GM23338 (cell line): ENCODE data around the gene DLG5. TPM values are rescaled to one million over a fixed set of nuclear protein-coding genes. Genes with fewer than 3 reads are reported as not detected.

ENCODE experiments used
- ATAC-seq: fragments of 200-7000 bp; cut with Tn5 transposase; 3 replicates; pipeline ENCODE4 v1.9.1; 2020
- DNase-seq: peaks from one replicate; pipeline ENCODE4 v3.0.0-alpha.2; 2015; ENCODE audit warnings: low spot score
- H2AFZ ChIP-seq: fragments of 200-600 bp; sonication (generic); 2 replicates; pipeline ENCODE4 v1.8.0; 2016; ENCODE audit warnings: antibody characterized with exemption, mild to moderate bottlenecking, moderate library complexity
- H3F3A ChIP-seq: fragments of 200-600 bp; sonication (generic); replicated peaks from 2 replicates; pipeline ENCODE4 v1.8.0; 2017; ENCODE audit warnings: antibody characterized with exemption, mixed run types, low read depth
- H3K27ac ChIP-seq: fragments of 200-600 bp; sonication (generic); 2 replicates; pipeline ENCODE4 v1.6.1; 2016; ENCODE audit warnings: low read depth
- H3K27me3 ChIP-seq: fragments of 200-600 bp; sonication (generic); 2 replicates; pipeline ENCODE4 v1.8.0; 2016; ENCODE audit warnings: mild to moderate bottlenecking, mixed run types, moderate library complexity; ENCODE audit not compliant: insufficient read depth
- H3K36me3 ChIP-seq: fragments of 200-600 bp; sonication (generic); 2 replicates; pipeline ENCODE4 v1.8.0; 2016; ENCODE audit warnings: mild to moderate bottlenecking; ENCODE audit not compliant: insufficient read depth
- H3K4me1 ChIP-seq: fragments of 200-600 bp; sonication (generic); 2 replicates; pipeline ENCODE4 v1.8.0; 2016; ENCODE audit warnings: mild to moderate bottlenecking, moderate library complexity; ENCODE audit not compliant: insufficient read depth
- H3K4me2 ChIP-seq: fragments of 200-600 bp; sonication (generic); 2 replicates; pipeline ENCODE4 v1.7.1; 2017; ENCODE audit warnings: mixed run types
- H3K4me3 ChIP-seq: fragments of 200-600 bp; sonication (generic); 2 replicates; pipeline ENCODE4 v1.6.1; 2016; ENCODE audit warnings: mixed run types
- H3K79me2 ChIP-seq: fragments of 200-600 bp; sonication (generic); replicated peaks from 2 replicates; pipeline ENCODE4 v1.8.0; 2017; ENCODE audit warnings: mild to moderate bottlenecking; ENCODE audit not compliant: insufficient read depth
- H3K9me2 ChIP-seq: fragments of 200-600 bp; sonication (generic); 2 replicates; pipeline ENCODE4 v1.8.0; 2017; ENCODE audit not compliant: insufficient read depth
- H4K20me1 ChIP-seq: fragments of 200-600 bp; sonication (generic); replicated peaks from 2 replicates; pipeline ENCODE4 v1.8.0; 2017; ENCODE audit warnings: mild to moderate bottlenecking; ENCODE audit not compliant: insufficient read depth
- H3K27ac Mint-ChIP-seq: 2 replicates; pipeline ENCODE4 v1.8.0; 2020; ENCODE audit warnings: inconsistent platforms, mild to moderate bottlenecking, moderate library complexity, mixed read lengths
- H3K27me3 Mint-ChIP-seq: 3 replicates; pipeline ENCODE4 v1.8.0; 2022; ENCODE audit warnings: low read depth, mild to moderate bottlenecking, moderate library complexity, mixed read lengths, inconsistent platforms; ENCODE audit not compliant: insufficient read depth, poor library complexity
- H3K36me3 Mint-ChIP-seq: 3 replicates; pipeline ENCODE4 v1.8.0; 2021; ENCODE audit warnings: low read depth, mild to moderate bottlenecking, inconsistent platforms, moderate library complexity, mixed read lengths
- H3K4me1 Mint-ChIP-seq: 3 replicates; pipeline ENCODE4 v1.8.0; 2020; ENCODE audit warnings: mild to moderate bottlenecking, inconsistent platforms, mixed read lengths
- H3K4me3 Mint-ChIP-seq: 3 replicates; pipeline ENCODE4 v1.8.0; 2021; ENCODE audit warnings: moderate library complexity, mild to moderate bottlenecking, inconsistent platforms, mixed read lengths
- H3K9me3 Mint-ChIP-seq: 3 replicates; pipeline ENCODE4 v1.8.0; 2020; ENCODE audit warnings: moderate library complexity, mild to moderate bottlenecking, inconsistent platforms, mixed read lengths
- CTCF ChIP-seq, 2 experiments: fragments of 200-600 bp in 1 of 2; sonication (generic) in 1 of 2; conservative IDR thresholded peaks; 2 replicates each; pipeline versions ENCODE4 v1.5.1 to v1.6.1; 2016 to 2017; ENCODE audit warnings: antibody characterized with exemption in 2 of 2, low read depth in 2 of 2, mild to moderate bottlenecking in 2 of 2, moderate library complexity in 1 of 2
- EZH2phosphoT487 ChIP-seq: fragments of 200-600 bp; sonication (generic); IDR thresholded peaks from one replicate; pipeline ENCODE4 v1.8.1; 2018; ENCODE audit warnings: antibody characterized with exemption; ENCODE audit not compliant: unreplicated experiment
- REST ChIP-seq: IDR thresholded peaks from one replicate; pipeline ENCODE4 v1.6.1; 2018; ENCODE audit warnings: antibody characterized with exemption; ENCODE audit not compliant: unreplicated experiment
- polyA plus RNA-seq: library from polyadenylated mRNA; unstranded; fragments of >200 nt; fragmentation: Nextera tagmentation; extraction: Ambion mirVana; gene quantifications from 2 replicates; pipeline ENCODE4 v1.2.1, GENCODE V29; 2016
- total RNA-seq: library from RNA; depleted of rRNA; stranded (reverse); fragments of >200 nt; shearing (Covaris generic); gene quantifications from 2 replicates; pipeline ENCODE4 v1.2.3, GENCODE V29; 2014

Gene DLG5
- total and polyA plus RNA-seq, 2 experiments from 2014 or later, result 7.4 to 66.6 TPM

GRCh38 chr10:77843264-77843663, 83.3 kb downstream of the DLG5 start:
- Histone ChIP-seq H3K4me3 (no peak overlapping the region), H3K27me3 (no peaks in the 10 kb centered on the region), H3K4me1 (peaks cover 3% of the 10 kb centered on the region; the same call in 1 of the 2 replicates), H3K79me2 (no peaks in the 10 kb centered on the region), H3K36me3 (no peaks in the 10 kb centered on the region; the same call in 1 of the 2 replicates), H3F3A (no peaks in the 10 kb centered on the region), H3K9me2 (no peaks in the 10 kb centered on the region), H2AFZ (no peak overlapping the region), H3K27ac (no peak overlapping the region), H3K4me2 (no peak overlapping the region), H4K20me1 (no peaks in the 10 kb centered on the region; the same call in 1 of the 2 replicates)
- H3K27me3 Mint-ChIP-seq, result peaks cover 14% of the 10 kb centered on the region
- H3K4me3 Mint-ChIP-seq, result no peak overlapping the region
- no peaks in the 10 kb centered on the region; the same call in 2 of the 3 replicates for H3K9me3 Mint-ChIP-seq
- TF ChIP-seq CTCF (conservative IDR thresholded peaks at IDR 0.05; ENCODE audit: low read depth in 2 of 2) (peak in 1 of 2 experiments; percentile 48; a peak in 2 of 4 replicates), REST (no peak)
- peaks cover 41% of the 10 kb centered on the region for H3K4me1 Mint-ChIP-seq
- H3K27ac Mint-ChIP-seq, result no peak overlapping the region
- ATAC-seq, result no peak
- no peak for DNase-seq
- H3K36me3 Mint-ChIP-seq, result peaks cover 53% of the 10 kb centered on the region

DNA sequence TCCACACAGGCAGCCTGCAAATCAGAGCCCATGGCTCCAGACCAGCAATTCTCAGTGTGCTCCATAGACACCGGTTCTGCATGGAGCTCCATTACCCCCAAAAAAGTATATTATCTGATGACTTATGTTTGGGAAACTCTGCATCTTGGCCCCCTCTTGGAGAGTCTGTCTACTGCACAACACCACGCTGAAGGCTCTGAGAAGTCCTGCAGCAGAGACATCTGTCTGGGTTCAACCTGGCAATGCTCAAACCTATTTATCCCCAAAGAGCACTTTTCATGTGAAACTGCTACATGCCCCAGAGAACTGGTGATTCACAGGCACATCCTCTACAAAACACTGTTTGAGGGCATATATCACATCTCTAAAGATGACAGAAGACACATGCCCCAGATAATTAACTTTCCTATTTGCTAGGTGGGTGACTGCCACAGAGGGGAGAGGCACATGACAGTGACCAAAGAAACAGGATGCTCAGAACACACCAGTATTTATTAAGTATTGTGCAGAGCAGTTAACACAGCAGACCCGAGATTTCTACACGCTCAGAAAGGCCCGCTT, 83.8 kb downstream of the DLG5 start:
- ATAC-seq (no peak), DNase-seq (no peak)
- Histone ChIP-seq H3K79me2 (no peaks in the 10 kb centered on the region), H3K4me3 (no peak overlapping the region), H3K27me3 (no peaks in the 10 kb centered on the region), H3K4me2 (no peak overlapping the region), H3K9me2 (no peaks in the 10 kb centered on the region), H4K20me1 (no peaks in the 10 kb centered on the region; the same call in 1 of the 2 replicates), H3F3A (no peaks in the 10 kb centered on the region), H3K4me1 (peaks cover 7% of the 10 kb centered on the region; the same call in 1 of the 2 replicates), H2AFZ (no peak overlapping the region), H3K36me3 (no peaks in the 10 kb centered on the region; the same call in 1 of the 2 replicates), H3K27ac (no peak overlapping the region)
- H3K9me3 Mint-ChIP-seq, result no peaks in the 10 kb centered on the region; the same call in 2 of the 3 replicates
- no peak overlapping the region for H3K4me3 Mint-ChIP-seq
- peaks cover 41% of the 10 kb centered on the region for H3K4me1 Mint-ChIP-seq
- H3K27me3 Mint-ChIP-seq, result peaks cover 14% of the 10 kb centered on the region
- no peak for TF ChIP-seq CTCF (conservative IDR thresholded peaks at IDR 0.05; ENCODE audit: low read depth in 2 of 2)
- peak; percentile 33 for TF ChIP-seq EZH2phosphoT487
- H3K36me3 Mint-ChIP-seq, result peaks cover 50% of the 10 kb centered on the region
- peak overlapping the region; percentile 31; the same call in 1 of the 2 replicates for H3K27ac Mint-ChIP-seq
